ENCODE measurements around the gene CEP350.

- TF ChIP-seq CTCF (conservative IDR thresholded peaks at IDR 0.05; ENCODE audit: low read depth, low read length) (no peak), EZH2 (IDR thresholded peaks at IDR 0.05; ENCODE audit: borderline replicate concordance, low read depth, low read length, poor library complexity, severe bottlenecking) (no peak)
Measured at GRCh38 chr1:179921472-179921871, 33.1 kb upstream of the CEP350 start.
